NCI-H1105 treated with DMSO at 0.1 percent for 48 hours (cell line): ENCODE data around the gene GMDS.
"Not testable (repeated sequence)": the region's sequence is repeated elsewhere in the genome, so short reads cannot be mapped to it uniquely, and the experiment has no call there.

Source experiments
- DNase-seq: peaks from one replicate; lab custom pipeline; 2025; lab: John Stamatoyannopoulos, UW

The GMDS gene

DNA sequence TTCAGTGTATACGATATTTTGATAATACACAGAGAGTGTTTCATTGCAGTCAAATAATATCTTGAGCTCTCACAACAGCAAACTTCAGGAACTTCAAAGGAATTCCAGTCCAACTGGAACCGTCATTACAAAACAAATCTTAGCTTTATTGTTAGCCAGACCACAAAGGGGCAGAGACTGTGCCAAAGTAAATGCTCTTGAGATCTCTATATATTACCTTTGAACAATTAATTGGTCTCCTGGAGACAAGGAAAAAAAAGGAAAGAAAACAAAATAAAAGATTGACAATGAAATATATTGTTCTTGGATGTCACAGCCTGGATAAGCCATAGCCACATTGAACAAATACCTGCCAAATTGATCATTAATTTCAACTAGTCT is 565.7 kb downstream of the GMDS start:
- no peak for DNase-seq

DNA sequence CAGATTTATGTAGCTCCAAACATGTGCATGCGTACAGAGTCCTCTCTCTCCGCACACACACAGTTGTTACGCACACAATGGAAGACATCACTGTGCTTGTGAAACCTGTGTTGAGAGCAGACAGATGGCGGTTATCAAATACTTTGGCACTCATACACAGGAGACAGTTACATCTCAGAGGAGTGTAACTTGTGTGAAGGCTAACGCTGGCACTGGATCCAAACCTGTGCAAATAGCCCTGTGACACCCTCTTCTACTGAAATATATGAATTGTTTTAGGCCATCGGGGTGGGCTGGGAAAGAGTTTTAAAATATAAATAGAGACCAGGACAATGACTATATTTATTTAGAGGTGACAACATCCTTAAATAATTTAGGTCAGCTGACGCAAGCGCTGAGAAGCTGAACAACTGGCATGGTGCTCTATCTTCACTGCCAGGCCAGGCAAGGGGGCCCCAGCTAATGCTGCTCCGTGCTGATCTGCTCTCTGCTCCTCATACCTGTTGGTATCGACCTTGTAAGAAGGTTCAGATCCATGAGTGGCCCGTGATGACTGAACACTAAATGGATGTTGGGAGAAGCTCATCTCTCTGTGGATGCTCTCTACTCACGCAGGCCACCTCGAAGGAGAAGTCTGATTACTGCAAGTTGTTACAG is 566.2 kb downstream of the GMDS start:
- no peak for DNase-seq

DNA sequence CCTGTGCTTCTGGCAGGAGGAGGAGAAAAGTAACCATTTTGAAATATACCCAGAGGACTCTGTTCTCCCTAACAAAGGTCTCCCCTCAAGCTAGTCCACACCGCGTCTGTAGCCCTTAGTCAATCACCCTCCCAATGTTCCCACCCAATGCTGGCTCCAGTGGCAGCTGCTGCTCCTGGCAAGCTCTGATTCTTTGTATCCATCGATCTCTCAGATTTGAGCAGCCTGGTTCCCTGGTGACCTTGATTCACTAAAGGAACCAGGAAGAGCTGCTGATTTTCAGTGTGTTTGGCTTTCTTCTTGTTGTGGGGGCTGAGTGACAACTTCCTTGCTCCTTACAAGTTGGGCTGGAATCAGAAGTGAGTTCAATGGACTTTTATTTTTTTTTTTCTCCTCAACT is 567.2 kb downstream of the GMDS start:
- DNase-seq: no peak

DNA sequence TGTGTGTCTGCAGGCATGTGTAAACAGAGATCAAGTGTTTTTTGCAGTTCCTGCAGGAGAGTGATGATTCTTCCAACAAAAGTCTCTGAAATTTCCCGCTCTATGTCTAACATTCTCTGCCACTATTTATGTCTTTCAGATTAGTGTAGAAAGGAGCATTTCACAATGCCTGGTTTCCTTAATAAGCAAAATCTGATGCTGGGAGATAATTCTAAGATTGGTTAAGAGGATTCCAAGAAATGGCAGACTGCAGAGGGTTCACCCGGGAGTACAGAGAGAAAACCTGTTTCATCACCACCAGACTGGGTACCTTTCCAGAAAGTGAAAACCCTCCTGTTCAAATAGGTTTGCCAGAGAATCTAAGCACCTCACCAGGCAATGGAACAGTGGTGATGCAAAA is 573.0 kb downstream of the GMDS start:
- no peak for DNase-seq

DNA sequence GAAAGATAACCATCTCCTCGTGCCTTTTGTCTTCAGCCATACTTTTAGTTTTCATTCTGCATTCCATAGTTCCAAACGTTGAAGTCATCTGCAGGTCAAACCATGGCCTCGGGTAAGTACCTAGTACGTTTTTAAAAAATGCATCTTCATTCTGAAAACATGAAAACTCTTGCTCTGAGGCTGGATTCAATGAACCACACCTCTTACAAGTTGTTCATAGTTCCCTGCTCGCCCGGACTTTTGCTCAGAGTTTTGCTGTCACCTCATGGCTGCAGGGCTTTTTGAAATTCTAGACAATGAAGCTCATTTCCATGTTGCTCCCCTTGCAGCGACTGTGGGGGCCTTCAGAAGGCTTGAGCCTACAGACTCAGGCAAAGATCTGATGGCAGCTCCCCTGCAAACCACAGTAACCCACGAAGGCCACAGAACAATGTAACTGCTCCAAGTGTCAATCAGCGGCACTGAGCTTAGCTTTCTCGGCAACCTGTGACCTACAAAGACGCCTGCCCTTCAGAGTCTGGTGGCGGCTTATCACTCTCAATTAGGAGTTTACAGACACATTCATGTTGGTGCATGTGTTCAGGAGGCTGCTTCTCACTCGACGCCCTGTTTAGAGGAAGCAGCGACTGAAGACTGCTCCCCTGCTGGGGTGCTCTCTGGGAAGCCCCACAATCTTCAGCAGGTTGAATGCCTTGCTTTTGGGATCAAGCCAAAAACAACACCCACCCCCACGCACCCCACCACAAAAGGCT is 574.5 kb downstream of the GMDS start:
- DNase-seq: no peak

DNA sequence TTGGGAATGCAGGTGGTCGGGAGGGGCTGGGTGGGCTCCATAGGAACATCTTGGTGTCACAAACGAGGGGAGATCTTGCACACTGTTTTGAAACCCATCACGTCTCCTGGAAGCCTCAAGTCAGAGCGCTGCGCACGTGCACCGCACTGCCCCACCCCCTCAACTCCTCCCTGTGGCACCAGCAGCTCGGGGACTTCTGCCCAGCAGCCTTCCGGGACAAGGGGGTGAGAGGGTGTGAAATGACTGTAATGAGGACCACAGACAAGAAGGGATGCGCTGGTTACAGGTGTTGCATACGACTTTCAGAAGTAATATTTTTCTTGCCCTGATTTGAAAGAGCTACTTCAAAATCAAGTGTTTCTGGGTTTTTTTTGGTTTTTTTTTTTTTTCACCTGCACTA is 575.4 kb downstream of the GMDS start:
- DNase-seq: no peak

DNA sequence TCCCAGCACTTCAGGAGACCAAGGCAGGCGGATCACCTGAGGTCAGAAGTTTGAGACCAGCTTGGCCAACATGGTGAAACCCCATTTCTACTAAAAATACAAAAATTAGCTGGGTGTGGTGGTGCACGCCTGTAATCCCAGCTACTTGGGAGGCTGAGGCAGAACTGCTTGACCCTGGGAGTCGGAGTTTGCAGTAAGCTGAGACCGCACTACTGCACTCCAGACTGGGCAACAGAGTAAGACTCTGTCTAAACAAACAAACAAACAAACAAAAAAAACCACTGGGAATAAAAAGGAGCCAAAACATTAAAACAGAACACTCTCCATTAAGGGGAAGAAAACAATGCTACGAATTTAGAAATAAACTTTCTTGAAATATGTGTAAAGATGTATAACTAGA is 576.9 kb downstream of the GMDS start:
- DNase-seq: not testable (repeated sequence)

DNA sequence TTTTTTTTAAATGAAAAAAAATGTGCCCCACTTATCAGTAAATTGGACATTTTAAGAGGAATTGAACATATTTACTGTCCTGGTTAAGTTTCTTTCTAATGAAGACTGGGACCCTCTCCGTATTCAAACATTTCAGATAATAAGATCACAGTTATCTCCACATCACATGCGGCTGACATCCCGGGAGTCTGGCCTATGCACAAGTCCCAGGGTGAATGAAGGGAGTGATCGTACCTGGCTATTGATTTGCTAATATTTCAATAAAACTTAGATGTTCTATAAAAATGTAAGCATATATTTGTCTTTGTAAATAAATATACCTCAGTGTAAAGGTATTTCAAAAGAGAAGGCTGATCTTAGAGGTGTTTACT is 577.6 kb downstream of the GMDS start:
- no peak for DNase-seq

DNA sequence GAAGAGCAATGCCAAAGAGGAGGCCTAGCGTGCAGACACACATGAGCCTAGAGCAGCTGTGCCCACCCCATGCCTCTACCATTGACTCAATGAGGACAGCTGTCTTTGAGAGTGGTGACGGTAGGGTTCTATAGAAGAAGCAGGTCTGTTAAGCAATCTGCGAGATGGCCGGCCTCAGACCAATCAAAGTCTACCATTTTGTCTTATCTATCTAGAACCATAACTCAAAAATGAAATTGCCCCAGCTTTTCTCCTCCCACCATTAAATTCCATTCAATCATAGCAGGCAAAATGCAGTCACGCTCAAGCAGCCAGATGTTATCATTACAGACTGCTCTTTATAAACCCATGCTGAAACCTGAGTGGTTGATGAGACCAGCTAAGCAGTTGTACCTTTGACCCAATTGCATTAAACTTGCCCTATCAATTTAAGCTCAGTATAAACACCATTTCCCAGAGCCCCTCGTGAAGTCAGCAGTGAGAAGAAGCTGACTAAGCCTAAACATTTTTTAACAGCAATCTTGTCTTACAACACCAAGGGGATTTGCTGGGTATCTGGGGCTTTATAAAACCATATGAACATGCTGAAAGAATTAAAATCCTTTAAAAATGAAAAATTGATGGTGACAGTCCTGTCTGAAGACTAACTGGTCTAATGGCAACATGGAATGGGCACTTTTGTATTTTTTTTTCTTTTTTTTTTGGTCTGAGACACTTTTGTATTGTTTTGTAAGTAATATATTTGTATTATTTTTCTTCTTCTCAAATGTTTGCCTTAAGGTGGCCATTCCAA is 578.2 kb downstream of the GMDS start:
- DNase-seq: no peak

DNA sequence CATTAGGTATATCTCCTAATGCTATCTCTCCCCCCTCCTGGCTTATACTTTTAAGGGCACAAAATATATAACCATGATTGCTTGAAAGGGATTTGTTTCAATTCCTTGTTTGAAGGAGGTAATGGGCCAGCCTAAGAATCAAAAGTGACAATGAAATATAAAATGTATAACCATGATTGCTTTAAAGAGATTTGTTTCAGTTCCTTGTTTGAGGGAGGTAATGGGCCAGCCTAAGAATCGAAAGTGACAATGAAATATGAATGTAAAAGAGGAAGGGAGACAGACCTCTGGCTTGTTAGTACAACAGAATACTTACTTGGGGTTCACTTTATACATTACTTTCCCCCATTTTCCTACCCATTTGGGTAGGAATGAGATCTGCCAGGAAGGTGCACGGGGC is 580.2 kb downstream of the GMDS start:
- DNase-seq: no peak

DNA sequence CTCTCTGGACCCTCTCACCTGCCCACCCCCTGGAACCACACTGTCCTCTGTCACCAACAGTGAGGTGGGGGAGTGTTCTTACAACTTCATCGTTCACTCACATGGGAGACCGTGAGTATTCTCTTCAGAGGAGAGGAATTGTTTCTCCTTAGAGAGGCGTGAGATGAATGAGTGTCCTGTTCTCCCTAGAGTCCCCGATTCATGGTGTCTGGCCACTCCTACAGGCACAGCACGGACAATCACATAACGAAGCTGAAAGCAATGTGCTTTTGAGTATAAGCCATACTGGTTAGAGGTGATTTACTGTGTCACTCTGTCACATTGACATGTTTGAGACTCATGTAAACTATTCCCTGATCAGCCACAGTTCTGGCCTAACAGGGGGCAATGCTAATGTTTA is 581.1 kb downstream of the GMDS start:
- DNase-seq: no peak

DNA sequence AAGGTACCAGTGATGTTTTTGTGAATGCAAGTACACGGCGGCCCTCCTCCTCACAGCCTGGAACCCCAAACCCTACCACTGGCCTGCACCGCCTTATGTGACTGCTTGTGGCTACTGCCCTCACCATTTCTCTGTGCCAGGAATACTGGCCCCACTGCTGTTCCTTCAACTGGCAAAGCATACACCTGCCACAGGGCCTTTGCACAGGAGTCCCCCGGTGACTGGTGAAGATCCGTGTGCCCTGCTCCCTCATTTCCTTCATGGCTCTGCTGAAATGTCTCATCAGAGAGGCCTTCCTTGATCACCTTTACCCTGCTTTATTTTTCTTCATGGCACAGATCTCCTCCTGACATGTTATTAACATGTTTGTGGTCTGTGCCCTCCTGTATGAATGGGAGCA is 581.9 kb downstream of the GMDS start:
- no peak for DNase-seq

DNA sequence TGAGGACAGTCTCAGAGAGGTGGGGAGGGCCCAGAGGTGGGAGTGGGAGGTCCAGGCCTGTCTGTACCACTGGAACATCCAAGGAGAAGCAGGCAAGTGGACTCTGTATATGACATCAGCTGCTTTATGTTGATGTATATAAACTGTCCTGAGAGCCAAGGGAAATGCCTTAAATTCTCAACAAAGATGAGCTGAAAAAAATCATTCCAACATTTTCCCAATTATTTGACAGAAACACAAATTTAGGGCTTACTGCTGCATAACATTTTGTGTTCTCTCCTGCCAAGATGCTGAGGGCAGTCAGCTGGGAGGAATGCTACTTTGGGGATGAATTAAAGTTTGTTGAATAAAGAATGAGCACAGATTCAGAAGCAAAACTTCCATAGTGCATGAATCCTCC is 582.9 kb downstream of the GMDS start:
- DNase-seq: no peak

DNA sequence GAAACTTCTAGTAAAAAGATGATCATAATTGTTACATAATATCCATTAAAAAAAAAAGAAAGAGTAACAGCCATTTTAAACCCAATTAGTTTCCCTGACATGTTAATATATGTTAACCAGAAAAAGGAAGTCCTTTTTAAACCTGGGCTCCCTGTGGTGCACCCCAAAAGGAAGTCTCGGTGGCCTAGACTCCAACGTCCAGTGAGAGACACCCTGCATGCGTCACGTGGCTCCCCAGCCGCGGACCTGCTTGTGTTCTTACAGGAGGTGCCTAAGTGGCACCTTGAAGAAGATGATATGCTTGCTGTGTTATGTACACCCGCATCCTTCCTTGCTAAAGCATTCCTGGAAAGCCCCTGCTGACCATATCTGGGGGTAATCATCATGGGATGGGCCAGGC is 585.6 kb downstream of the GMDS start:
- DNase-seq: no peak

DNA sequence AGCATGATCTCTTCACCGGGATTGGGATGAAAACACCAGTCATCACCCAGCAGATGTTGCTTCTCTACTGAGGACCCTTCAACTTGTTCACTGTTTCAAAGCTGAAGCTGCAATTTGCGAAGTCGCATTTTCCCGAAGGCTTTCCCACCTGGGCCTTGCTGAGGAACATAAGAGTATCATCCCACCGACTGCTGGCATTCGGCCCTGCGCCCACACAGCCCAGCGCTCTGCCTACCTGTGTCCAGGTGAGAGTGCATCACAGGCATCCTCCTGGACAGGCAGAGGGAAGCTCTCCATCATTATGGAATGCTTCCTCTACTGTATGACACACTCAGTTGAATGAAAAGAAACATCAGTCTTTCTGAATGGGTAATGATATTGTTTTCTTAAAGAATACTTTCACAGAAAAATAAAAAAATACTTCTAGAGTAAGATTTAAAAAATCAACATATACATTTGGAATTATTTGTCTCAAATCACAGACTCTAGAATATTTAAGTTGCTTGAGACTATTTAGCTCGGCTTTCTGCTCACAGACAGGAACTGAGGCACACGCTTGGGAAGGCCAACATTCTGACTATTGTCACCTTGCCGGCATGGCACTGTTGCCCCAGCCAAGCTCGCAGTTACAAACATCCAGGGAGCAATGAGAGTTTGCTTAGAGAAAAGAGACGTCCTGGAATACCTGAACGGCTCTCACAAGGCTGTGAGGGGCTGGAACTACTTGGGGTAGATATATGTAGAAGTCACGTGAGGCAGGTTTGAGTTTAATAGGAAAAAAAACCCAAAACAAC is 587.0 kb downstream of the GMDS start:
- DNase-seq: no peak

DNA sequence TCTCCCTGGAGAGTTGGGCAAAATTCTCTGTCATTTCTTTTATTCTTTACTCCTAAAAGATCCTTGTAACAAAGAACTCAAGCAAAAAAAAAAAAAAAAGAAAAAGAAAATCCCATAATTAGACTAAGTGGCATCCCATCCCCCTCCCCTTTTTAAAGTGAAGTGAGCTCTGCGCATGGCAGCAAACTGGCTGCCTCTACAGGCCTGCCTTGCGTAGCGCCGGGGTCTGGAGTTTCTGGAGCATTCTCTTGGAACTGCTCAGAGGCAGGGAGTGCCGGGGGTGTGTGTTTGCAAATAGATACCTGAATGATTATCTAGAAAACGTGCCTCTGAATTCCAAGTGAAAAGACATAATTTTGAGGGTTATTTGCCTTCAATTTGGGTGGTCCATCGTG is 587.6 kb downstream of the GMDS start:
- no peak for DNase-seq

DNA sequence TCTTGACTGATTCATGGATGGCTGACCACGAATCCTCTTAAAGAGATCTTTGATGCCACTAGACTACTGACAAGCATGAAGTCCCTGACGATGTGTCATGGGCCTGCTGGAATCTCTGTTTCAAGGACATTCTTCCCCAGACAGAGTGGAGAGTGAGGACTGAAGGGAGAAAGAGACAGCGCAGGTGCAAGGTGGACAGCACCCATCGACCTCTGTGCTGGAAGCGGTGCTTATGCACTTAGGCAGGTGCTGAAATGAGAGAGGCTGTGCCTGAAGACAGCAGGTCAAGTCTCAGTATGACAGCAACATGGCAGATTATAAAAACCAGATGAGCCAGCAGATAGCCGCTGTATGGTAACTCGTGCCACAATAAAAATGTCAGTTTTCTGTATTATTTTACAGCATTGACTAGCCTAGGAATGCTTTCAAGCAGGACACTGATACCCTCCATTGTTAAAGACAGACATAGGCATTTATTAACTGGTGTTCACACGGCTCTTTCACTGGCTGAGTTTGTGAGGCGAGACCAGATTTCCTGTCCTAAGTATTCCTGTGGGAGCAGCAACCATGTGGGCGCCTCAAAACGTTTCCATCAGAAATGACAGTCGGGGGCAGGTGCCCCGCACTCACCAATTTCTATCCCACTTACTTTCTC is 588.2 kb downstream of the GMDS start:
- DNase-seq: no peak

DNA sequence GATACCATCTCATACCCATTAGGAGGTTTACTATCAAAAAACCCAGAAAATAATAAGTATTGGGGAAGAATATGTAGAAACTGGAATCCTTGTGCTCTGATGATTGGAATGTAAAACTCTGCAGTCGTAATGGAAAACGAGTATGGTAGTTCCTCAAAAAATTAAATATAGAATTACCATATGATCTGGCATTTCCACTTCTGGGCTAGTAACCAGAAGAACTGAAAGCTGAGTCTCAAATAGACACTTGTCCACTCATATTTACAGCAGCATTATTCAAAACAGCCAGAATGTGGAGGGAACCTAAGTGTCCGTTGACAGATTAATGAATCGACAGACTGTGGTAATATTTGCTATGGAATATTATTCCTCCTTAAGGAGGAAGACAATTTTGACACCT is 591.4 kb downstream of the GMDS start:
- no peak for DNase-seq

DNA sequence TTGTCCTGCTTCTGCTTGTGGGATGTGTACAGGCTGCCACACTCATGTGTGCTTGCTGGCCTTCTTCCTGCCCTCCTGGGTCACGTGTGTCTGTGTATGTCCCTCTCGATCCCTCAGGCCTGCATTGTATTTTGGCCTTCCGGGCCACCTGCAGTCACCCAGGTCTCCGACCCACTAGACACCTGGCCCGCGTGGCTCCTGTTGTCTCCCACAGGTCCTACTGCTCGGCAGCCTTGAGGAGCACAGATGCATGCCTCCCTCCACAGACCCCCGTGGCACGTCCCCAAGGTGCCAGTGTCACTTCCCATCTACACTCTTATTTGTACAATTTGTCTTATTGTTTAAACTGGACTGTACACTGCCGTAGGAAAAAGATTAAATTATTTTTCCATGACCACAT is 592.6 kb downstream of the GMDS start:
- DNase-seq: no peak

DNA sequence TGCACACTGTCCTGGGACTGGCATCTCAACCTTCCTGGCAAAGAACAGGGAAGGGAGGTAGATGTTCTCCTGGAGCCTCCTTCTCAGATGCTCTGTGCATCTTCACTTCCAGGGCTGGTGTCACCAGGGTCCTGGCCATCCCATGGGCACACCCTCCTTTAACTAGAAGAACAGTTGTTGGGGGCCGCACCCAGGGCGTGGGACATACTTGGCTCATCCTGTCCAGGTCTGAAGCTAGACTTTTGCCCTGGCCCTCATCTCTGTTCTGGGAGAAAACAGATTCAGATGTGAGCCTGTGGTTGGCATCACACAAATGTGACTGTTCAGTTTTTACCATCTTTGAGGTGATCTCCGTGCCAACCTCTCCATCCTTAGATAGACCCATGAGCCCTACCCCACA is 594.0 kb downstream of the GMDS start:
- no peak for DNase-seq

DNA sequence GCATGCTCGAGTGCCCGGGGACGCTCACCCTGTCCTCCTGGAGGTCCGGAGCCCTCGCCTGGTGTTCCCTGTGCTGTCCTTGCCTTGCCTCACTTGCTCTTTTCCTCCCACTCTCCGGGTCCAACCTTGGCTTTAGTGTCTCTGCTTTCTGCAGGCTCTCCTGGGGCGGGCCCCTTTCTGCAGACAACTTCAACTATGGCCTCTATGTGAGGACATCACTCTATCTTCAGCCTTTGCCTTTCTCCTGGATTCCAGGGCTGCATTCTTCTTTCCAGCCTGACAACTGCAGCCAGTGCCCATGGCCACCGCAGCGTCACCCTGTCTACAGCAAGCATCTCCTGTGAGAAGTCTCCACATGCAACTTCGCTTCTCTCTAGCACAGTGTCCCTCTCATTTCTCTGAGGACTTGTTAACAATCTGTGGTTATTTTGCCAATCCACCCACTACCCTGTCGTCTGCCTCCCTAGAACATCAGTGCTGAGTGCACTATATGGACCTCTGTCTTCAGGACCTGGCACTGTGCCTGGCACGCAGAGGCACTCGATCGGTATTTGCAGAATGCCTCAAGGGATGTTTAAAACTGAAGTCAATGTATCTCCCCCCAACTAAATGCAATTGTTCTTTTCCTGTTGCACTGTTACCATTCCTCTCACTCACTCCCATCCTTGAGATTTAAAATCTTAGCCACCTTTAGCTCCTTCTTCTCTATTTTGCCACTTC is 599.8 kb downstream of the GMDS start:
- DNase-seq: no peak
